Large intestine (tissue), 3 donors: ENCODE measurements around the gene CPEB4. TPM values are rescaled to one million over a fixed set of nuclear protein-coding genes. Genes with fewer than 3 reads are reported as not detected.

Source experiments
- DNase-seq, 2 donors: peaks; one replicate each; pipeline versions ENCODE4 v3.0.0 to v3.0.0-alpha.2; 2013
- H3K27ac ChIP-seq: one replicate; pipeline ENCODE4 v1.5.1; 2013; ENCODE audit warnings: low read length
- H3K27me3 ChIP-seq: 2 replicates; pipeline ENCODE4 v1.6.1; 2013; ENCODE audit warnings: low read length; ENCODE audit not compliant: control insufficient read depth, insufficient read depth
- H3K36me3 ChIP-seq: 2 replicates; pipeline ENCODE4 v1.6.1; 2013; ENCODE audit warnings: low read length; ENCODE audit not compliant: control insufficient read depth, insufficient read depth
- H3K4me1 ChIP-seq: one replicate; pipeline ENCODE4 v1.6.1; 2013; ENCODE audit warnings: low read length; ENCODE audit not compliant: control insufficient read depth, insufficient read depth
- H3K4me3 ChIP-seq: one replicate; pipeline ENCODE4 v1.5.1; 2013; ENCODE audit warnings: low read length
- H3K9me3 ChIP-seq: one replicate; pipeline ENCODE4 v1.6.1; 2013; ENCODE audit warnings: mild to moderate bottlenecking, low read depth, low read length, moderate library complexity; ENCODE audit not compliant: control insufficient read depth
- WGBS: methylation state at CpG from one replicate; pipeline ENCODE4 v1.1.5; 2013; ENCODE audit warnings: low lambda C conversion rate; ENCODE audit not compliant: insufficient coverage; 5-methylcytosine and 5-hydroxymethylcytosine counted together
- polyA plus RNA-seq: library from polyadenylated mRNA; unstranded; fragments of 120-200 nt; gene quantifications from one replicate; pipeline ENCODE4 v1.2.1, GENCODE V29; 2013

Gene CPEB4
- polyA plus RNA-seq, 1 donor = 46.6 TPM

DNA sequence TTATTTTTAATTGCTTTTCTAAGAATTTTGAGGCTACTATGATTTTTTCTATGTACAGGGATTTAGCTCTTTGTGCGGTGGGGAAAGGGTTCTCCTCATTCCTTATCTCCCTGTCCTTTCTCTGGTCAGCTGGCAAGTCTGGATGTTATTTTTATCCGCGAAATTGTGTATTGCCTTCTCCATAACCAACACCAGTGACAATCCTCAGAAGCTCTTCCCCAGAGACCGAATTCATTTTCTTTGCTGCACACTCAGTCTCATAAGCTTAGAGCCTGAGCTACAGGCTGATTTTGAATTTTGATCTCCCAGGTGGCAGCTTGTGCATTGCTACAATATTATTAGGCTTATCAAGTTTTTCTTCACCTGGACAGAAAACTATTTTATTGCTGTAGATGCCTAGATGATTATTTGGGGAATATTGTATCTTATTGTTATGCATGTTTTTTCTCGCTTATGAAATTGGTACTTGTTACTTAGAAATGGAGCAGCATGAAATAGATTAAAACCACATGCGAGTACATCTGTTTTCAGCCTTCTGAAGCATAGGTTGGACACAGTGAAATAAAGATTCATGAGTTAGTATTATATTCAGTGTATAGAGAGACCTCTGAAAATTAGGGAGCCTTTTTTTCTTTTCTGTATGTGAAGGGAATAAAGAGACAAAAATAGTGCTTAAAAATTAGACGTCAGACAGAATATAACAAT lies 27.3 kb downstream of the CPEB4 start:
- Histone ChIP-seq H3K4me1 (peaks cover 19% of the 10 kb centered on the region), H3K9me3 (no peaks in the 10 kb centered on the region), H3K36me3 (peaks cover 14% of the 10 kb centered on the region), H3K27ac (no peak overlapping the region), H3K27me3 (no peaks in the 10 kb centered on the region), H3K4me3 (no peak overlapping the region)
- no peak for DNase-seq
- 97% methylated on average over 4 of the region's 7 CpGs for WGBS

DNA sequence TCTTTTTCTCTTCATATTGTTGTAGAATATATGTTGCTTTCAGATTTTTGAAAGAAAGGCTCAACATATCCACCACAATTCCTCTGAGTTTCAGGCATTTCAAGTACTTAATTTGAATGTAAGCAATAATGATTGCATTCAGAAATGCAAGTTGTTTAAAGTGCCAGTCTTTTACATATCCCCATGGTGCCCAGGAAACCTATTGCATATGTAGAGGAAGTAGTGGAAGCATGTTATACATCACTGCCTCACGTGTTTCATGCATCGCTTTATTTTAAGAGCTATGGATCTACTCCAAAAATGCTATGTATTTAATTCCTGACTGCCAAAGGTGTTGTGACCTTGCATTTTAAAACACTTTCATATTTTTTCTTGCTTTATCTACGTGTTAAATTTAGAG lies 28.1 kb downstream of the CPEB4 start:
- Histone ChIP-seq H3K27me3 (no peaks in the 10 kb centered on the region), H3K4me3 (no peak overlapping the region), H3K9me3 (no peaks in the 10 kb centered on the region), H3K4me1 (peaks cover 25% of the 10 kb centered on the region), H3K36me3 (peaks cover 9% of the 10 kb centered on the region), H3K27ac (no peak overlapping the region)
- 100% methylated on average over 1 of the region's 3 CpGs for WGBS
- DNase-seq = no peak

DNA sequence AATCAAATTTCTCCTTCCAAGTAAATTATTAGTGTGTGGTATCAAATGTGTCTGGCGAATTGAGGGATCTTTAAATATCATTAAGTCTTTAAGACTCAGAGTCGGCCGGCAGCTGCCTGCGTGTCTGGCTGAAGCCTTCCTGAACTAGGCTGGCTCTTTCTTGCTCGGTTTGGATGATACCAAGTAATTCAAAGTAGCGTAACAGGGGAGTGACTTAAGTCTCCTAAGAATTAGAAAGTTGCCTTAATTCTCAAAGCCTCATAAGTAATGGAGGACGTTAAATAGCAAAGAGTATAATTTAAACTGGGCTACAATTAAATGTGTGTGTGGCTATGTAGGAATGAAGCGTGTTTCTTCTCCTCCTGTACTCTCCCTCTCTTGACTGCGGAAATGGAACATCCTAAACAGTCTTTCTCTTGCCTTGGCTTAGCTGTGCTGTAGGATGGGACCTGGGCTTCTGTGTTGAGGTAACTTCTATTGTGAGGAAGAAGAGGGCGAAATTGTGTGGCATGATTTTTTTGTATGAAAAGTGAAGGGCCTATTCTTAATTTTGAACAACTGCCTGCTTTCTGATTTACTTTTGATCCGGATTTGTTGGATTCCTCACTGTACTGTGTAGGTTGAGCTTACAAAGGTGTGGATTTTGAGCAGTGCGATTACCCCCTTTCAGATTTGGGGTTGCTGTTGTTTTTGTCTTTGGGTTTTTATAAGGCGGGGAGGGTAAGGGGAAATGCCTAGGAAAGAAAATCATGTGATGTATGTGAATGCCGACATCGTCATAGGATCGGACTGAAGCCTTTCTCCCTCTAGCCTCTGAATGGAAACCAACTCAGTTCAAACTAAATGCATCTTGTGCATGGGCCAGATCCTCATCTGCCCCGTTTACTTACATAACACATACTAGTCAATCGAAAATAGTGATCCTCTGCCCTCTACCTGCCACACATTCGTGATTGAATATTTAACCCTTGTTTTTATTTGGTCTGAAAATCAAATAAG lies 29.9 kb downstream of the CPEB4 start:
- peaks cover 19% of the 10 kb centered on the region for H3K36me3 ChIP-seq
- H3K27ac ChIP-seq = peak overlapping the region; percentile 60
- H3K4me1 ChIP-seq = peaks cover 25% of the 10 kb centered on the region
- no peaks in the 10 kb centered on the region for H3K9me3 ChIP-seq
- H3K4me3 ChIP-seq = peak overlapping the region; percentile 55
- no peaks in the 10 kb centered on the region for H3K27me3 ChIP-seq
- 0% methylated on average over 3 of the region's 19 CpGs for WGBS
- peak; percentile 62 to 91 for DNase-seq

DNA sequence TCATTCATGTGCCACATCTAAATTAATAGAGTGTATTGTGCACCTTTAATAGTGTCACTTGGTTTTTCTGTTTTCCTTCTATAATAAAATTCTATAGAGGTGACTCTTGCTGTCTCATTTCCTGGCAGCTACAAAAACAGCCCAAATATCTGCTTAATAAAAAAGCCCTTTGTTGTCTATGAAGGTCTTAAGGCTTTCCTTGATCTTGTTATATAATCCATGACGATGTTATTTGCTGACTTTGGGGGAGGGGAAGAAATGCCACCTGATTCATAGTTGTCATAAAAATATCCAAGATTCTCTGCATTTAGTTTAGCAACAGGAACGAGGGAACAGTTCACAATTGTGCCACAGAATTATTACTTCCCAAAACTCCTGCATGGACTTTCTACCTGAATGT lies 31.3 kb downstream of the CPEB4 start:
- WGBS = no CpG with 5 or more reads among the region's 2 CpGs
- Histone ChIP-seq H3K9me3 (no peaks in the 10 kb centered on the region), H3K27me3 (no peaks in the 10 kb centered on the region), H3K4me3 (no peak overlapping the region), H3K4me1 (peaks cover 32% of the 10 kb centered on the region), H3K36me3 (peaks cover 18% of the 10 kb centered on the region), H3K27ac (no peak overlapping the region)
- peak; percentile 25 to 69 for DNase-seq

DNA sequence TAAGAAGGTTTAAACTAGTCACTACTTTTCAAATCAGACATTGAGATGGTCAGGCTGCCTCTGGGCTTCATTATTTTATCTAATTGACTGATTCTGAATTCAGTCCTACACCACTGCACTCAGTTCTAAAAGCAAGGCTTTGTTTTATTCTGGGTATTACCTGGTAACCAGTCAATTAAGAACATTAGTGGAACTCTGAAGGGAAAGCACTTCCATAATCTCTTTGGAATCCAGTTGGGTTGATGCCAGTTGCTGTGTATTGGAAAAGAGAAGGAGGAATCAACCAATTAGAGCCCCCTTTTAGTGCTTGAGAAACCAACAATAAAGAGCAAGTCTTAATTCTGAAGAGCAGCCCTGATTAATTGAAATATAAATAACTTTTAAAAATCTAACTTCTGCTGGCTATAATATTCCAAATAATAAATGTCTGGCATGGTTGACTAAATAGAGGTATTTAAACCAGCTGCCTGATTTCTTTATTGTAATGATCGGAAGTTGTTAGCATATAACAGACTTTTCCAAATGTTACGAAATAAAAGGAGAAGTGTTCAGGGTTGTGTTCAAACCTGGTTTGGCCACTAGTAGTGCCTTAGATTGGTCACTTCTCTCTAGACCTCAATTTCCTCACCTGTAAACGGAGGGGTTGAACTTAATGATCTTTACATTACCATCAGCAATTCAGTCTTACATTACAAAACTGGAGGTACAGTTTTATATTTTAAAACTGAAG lies 32.0 kb downstream of the CPEB4 start:
- Histone ChIP-seq H3K27ac (peak overlapping the region; percentile 3), H3K4me1 (peaks cover 32% of the 10 kb centered on the region), H3K27me3 (no peaks in the 10 kb centered on the region), H3K36me3 (peaks cover 19% of the 10 kb centered on the region), H3K9me3 (no peaks in the 10 kb centered on the region), H3K4me3 (no peak overlapping the region)
- WGBS = 90% methylated on average over 2 of the region's 3 CpGs
- DNase-seq = no peak

DNA sequence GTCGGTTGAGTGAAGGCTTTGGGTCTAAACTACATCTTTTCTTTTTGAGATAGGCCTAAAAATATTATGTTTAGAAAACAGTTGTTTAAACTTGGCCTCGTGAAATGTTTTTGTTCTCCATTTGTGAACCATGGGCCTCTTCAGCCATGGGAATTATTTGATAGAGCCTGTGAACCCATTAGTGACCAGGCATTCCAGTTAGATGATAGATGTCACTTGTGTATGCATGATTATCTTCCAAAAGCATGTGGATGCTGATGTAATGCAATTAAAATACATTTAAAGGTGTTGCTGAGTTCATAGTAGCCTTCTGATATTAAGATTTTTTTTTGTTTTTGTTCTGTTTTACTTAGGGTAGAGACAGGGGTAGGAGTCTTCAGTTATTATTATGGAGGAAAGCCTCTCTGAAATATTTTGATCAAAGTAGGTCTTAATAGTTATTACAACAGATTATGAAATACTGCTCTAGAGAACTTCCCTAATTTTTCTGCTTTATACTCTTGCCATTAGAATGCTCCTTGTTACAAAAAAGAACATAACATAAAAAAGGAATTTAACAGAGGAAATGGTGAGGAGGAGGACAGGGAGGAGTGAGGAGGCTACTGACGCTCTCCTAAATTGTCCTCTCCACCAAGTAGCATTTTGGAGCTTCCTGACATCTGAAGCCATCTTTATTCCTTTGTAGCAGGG lies 32.9 kb downstream of the CPEB4 start:
- no CpG with 5 or more reads among the region's 3 CpGs for WGBS

DNA sequence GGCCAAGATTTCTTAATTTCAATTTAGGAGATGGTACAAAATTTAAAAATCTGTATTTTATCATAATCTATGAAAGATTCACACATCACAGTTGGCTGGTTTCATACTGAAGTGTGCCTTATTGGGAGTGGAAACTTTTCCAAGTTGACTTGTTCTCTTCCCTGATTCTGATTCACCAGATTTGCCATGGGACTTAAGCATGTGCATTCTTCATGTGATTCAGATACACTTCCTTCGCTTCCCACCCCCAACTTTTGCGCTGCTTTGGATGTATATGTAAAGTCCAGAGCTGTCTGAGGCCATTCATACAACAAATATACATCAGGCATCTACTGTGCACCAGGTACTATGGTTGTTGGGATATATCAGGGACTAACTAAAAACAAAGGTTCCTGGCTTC lies 34.4 kb downstream of the CPEB4 start:
- no peak for DNase-seq
- H3K36me3 ChIP-seq = peaks cover 16% of the 10 kb centered on the region
- peaks cover 32% of the 10 kb centered on the region for H3K4me1 ChIP-seq
- H3K9me3 ChIP-seq = no peaks in the 10 kb centered on the region
- no peak overlapping the region for H3K27ac ChIP-seq
- no peak overlapping the region for H3K4me3 ChIP-seq
- WGBS = no CpG with 5 or more reads among the region's 2 CpGs
- no peaks in the 10 kb centered on the region for H3K27me3 ChIP-seq

More for the DNA sequence above, 32.9 kb downstream of the CPEB4 start:
- Histone ChIP-seq H3K27ac (peak overlapping the region; percentile 3), H3K27me3 (no peaks in the 10 kb centered on the region), H3K4me1 (peaks cover 32% of the 10 kb centered on the region), H3K9me3 (no peaks in the 10 kb centered on the region), H3K36me3 (peaks cover 16% of the 10 kb centered on the region), H3K4me3 (no peak overlapping the region)
- no peak for DNase-seq

DNA sequence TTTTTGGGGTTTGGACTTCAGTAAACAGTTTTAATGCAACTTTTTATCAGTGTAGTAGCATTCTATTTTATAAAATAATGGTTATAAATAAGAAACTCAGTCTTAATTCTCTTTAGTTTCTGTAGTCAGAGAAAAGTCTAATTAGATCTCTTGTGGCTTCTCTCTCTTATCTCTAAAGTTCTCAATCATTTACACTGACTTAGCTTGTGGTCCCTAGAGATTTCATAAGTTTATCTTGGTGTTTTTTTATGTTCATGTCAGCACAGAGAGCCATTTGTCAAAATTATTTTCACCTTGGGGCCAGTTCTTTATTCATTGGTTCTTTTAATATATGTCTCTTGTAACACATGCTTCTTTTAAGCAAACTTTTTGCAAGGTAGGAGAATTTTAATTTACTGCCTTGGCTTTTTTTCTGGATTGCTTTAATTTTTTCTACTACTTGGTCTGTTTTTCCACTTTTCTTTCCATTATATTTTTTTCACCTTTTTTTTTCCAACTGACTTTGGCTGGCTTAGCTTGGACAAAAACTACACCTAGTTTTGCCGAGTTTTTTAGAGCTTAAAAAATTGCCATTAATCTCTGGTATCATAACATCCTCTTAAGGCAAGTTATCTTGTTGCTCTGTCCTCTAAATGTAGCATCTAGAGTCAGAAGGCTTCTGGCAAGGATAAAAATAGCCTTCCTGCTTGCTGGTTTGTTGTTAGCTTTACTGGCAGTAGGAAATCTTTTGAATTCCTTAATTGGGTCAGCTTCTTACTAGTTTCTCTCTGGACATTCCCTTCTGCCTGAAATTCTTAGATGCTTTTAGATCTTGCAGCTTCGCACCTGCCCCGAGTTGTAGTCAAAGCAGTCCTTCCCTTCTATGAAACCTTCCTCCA lies 35.3 kb downstream of the CPEB4 start:
- H3K27ac ChIP-seq = peak overlapping the region; percentile 30
- no peaks in the 10 kb centered on the region for H3K9me3 ChIP-seq
- no peaks in the 10 kb centered on the region for H3K27me3 ChIP-seq
- H3K36me3 ChIP-seq = peaks cover 16% of the 10 kb centered on the region
- WGBS = 95% methylated on average over 2 of the region's 3 CpGs
- no peak for DNase-seq
- no peak overlapping the region for H3K4me3 ChIP-seq
- H3K4me1 ChIP-seq = peaks cover 32% of the 10 kb centered on the region

DNA sequence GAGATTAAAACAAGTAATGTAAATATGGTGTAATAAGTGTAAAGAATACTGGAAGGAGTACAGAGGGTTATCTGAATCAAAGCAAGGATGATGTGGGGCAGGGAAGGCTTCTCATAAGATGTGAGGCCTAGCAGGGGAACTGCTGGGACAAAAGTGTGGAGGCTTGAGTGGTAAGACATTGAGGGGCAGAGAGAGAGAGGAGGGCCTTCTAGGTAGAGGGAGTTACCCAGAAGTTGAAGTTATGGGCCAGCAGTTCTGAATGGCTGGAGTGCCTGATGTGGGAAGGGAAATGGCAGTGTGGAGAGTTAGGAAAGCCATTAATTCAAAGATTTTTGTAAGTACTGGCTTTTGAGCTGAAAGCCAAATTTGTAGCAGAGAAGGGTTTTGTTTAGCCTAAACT lies 36.8 kb downstream of the CPEB4 start:
- no peak for DNase-seq
- Histone ChIP-seq H3K27me3 (no peaks in the 10 kb centered on the region), H3K27ac (peak overlapping the region; percentile 3), H3K36me3 (peaks cover 16% of the 10 kb centered on the region), H3K9me3 (no peaks in the 10 kb centered on the region), H3K4me3 (no peak overlapping the region), H3K4me1 (peaks cover 23% of the 10 kb centered on the region)
